ENCODE data around the gene EML5.

EML5 gene

DNA sequence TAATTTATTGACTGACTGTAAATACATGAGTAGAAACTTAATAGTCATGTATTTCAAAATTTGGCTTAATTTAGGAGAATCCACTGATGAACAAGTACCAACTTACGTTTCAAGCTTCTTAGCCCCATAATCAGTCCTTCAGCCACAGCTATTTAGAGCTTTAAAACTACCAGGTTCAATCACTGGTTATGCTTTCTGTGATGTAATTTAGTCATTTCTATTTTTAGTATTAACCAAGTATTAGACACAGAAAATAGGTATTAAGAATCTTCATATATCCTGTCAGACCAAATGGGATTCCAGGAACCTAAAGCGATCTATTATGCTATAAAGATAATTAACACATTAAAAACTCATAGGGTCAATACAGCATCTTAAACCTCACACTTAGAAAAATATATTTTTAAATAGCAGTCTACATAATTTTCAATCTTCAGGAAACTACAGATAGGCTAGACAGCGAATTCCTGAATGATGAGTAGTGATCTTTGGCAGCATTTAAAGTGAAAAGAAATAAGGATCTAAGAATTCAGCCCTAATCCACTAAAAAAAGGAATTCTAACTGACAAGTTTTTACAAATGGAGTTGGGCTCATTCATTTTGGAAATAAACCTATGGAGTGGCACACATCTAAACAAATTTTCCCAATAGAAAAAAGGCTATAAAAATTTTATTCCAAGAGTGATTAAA, 178.4 kb downstream of the EML5 start:
- no peak for DNase-seq (ENCODE audit: low spot score)

- no peak for DNase-seq (ENCODE audit: low spot score)
Measured at GRCh38 chr14:88613552-88614010, 179.2 kb downstream of the EML5 start.

GRCh38 chr14:88612981-88613380, 179.8 kb downstream of the EML5 start:
- no peak for DNase-seq (ENCODE audit: low spot score)

GRCh38 chr14:88611878-88612277, 180.9 kb downstream of the EML5 start:
- DNase-seq (ENCODE audit: low spot score): no peak

DNA sequence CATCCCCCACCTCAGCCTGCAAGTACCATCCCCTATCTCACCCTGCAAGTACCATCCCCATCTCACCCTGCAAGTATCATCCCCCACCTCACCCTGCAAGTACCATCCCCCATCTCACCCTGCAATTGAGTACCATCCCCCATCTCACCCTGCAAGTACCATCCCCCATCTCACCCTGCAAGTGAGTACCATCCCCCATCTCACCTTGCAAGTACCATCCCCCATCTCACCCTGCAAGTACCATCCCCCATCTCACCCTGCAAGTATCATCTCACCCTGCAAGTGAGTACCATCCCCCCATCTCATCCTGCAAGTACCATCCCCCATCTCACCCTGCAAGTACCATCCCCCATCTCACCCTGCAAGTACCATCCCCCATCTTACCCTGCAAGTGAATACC, 184.9 kb downstream of the EML5 start:
- no peak for DNase-seq (ENCODE audit: low spot score)

DNA sequence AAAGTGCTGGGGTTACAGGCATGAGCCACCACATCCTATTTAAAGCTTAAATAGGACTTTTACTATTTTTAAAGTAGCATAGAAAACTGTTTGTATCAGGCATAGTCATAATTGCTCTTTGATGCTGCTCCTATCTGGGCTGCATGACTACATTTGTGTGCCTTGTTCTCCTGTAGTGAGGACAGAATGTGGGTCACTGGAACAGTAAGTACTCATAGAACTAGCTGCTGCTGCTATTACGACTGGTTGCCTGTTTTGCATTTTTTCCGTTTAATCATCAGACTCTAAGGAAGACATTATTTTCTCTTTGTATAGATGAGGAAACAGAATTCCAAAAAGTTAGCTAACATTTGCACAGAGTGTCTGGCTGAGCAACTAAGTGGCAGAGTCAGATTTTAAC, 187.2 kb downstream of the EML5 start:
- no peak for DNase-seq (ENCODE audit: low spot score)

GRCh38 chr14:88604212-88604611, 188.5 kb downstream of the EML5 start:
- DNase-seq (ENCODE audit: low spot score): no peak

DNA sequence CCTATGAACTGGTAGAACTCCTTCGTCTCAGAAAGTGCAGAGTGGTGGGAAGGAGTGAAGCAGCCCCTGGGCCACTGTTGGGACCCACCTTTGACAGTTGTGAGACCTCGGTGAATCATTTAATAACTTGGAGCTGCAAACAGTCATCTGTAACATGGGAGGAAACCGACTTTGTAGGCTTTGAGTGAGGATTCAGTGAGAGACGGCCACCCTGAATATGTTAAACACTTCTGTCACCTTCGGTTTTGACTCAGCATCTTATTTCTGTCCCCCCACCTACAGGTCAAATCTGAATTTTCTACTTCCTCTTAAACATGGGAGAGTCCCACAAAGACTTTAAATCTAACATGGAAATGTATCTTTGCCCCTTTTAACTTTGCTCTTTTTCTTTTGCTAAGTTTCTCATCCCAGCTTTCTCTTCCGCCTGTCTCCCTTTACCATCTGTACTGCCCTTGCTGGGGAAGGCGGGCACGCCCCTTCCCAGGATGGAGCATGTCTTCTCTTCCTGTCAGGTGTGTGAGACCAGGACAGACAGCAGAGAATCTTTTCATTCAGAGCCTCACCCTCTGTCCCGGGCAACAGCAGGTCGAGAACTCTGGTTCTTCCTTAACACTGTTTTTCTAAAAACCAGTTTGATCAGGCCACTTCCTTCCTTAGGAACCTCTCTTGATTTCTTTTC, 192.9 kb downstream of the EML5 start:
- DNase-seq (ENCODE audit: low spot score): no peak

DNA sequence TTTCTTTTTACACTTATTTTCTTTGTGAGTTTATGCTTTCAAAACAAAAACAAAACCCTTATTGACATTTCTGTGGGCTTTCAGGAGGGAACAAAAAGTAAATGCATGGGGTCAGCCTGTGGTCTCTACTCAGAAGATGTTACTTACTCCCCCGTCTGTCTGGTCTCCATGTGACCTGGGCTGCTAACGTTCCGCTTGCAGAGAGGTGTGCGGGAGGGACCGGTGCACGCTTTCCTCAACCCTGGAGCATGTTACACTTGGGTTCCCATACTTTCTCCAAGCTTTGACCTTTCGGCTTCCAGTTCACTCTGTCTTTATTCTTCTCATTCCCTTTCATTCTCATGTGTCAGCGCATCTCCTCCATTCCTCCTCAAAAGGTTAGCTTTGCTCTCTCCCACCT, 193.4 kb downstream of the EML5 start:
- DNase-seq (ENCODE audit: low spot score): no peak

DNA sequence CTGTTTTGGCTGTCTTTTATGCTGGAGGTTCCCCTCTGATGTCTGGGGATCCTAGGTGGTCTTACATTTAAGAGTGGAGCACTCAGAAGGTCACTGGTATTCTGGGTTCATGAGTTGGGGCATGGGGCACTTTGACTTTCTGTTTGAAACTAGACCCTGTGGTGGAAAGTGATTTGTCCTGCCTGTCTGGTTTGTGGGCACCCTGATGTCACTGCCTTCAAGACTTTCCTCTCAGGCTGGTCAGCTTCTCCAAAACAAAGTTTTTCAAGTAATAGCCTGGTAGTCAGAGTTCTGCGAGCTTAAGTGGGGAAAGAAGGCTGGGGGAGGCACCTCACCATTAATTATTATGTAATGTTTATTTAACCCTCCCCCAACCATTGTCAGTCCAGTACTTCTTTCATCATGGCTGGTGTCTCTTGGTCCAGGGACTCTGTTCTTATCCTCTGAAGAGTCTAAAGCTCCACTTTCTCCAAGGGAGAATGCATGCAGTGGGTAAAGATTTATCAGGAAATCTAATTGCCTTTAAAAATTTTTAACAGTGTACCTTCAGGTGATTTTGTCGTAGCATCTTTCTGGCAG, 194.6 kb downstream of the EML5 start:
- DNase-seq (ENCODE audit: low spot score): no peak

DNA sequence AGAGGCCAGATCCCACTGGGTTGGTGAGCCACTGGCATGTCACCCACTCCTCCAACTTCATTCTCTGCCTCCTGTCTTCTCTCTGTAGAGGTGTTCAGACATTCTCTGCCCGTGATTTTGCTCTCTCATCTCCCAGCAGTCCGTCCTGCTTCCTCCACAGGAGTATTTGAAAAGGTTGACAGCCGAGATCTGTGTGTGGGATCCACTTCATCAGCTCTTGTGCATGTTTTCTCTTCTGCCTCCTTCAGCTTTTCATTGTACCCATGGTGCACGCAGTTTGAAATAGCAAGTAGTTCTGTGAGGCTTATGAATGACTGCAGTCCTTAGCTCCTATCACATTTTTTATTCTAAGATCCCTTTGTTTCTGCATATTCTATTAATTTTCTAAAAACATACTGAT, 195.2 kb downstream of the EML5 start:
- DNase-seq (ENCODE audit: low spot score): no peak

DNA sequence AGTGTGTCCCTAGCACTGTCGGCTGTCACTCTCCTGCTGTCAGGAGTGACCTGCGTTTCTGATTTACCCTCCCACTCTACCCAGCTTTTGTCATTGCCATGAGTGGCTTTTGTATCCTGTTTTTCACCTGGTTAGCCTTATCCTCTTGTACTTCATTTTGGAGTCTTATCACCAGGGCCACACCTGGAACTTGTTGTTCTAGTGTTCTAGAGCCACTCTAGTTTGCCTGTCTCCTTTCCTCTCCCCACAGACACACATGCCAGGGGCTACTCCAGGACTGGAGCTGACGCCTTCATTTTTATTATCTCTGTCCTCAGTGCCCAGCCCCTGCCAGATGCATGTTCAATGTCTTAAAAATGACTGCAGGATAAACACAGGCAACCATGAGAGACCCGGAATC, 195.7 kb downstream of the EML5 start:
- DNase-seq (ENCODE audit: low spot score): no peak

- no peak for DNase-seq (ENCODE audit: low spot score)
Measured at GRCh38 chr14:88592031-88592430, 200.7 kb downstream of the EML5 start.

DNA sequence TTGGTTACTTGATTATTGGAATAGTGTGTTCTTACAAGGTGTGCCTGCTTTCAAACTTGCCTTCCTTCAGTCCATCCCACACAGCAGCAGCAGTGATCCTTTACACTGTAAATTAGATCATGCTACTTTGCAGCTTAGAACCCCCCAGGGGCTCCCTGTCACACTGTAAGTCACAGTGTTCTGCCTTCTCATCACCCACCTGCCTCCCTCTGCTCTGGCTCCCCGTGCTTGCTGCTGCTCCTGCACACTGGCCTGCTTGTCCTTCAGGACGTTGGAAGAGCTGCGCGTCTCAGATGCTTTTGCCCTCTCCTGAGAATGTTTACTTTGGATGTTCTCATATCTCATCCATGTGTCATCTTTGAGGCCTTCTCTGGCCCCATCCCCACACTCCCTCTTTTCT, 202.6 kb downstream of the EML5 start:
- DNase-seq (ENCODE audit: low spot score): peak; percentile 54

DNA sequence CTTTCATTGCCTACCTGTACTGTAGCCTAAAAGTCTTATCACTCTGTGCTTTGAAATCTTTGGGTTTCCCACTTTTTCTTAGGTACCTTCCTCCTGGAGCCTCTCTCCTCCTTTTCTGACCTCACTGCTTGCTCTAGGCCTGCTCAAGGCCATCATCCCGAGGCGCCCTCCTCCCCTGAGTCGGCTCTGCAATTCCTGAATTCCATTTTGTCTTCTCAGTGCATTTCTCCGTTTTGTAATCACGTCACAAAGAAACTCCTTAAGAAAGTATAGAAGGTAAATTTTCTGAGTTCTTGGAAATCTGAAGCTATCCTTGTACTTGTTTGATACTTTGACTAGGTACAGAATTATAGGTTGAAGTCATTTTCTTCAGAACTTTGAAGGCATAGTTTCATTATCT, 204.7 kb downstream of the EML5 start:
- no peak for DNase-seq (ENCODE audit: low spot score)

DNA sequence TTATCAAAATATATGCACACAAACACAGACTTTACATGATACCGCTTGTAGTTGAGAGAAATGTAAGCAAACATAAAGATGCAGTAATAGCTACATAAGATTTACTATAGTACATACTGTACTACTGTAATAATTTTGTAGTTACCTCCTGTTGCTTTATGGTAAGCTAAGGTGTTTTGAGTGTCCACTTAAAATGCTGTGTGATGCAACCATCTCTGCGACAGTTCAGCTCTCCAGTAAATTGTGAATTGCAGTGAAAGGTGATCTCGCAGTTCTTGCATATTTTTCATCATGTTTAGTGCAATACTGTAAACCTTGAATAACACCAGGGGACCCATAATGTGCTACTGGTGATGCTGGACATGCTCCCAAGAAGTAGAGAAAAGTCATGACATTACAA, 208.3 kb downstream of the EML5 start:
- DNase-seq (ENCODE audit: low spot score): no peak

DNA sequence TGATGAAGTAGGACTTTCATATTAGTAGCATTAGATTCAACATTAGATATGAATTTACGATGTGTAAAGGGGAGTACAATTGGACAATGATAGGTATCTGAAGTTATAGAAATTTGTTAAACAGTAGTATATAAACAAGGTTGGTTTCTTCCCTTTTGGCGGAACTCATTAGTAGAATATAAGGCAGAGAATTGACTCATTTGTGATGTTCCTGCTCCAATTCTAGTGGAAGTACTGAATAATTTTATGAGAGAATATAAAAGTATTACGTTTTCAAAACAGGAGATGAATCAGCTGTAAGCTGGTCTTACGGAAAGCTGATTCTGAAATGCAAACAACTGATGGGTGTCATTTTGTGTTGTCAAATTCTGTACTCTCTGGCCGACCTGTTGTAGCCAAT, 216.5 kb downstream of the EML5 start:
- DNase-seq (ENCODE audit: low spot score): no peak

DNA sequence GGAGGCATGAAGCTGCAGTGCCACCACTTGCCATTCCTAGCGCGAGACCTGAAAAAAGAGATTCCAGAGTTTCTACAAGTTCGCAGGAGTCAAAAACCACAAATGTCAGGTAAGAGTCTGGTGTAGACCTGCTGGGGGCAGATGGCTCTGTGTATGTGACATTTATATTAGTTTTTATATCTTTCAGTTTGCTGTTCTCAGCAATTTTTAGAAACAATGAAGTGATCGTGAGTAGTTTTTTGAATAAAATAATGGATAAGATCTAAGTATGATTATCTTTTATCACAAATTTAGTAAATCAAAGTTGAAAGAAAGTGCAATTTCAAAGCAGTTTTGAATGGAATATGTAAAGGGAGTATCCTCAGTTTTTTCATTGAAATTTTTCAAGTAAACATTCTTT, 220.6 kb downstream of the EML5 start:
- DNase-seq (ENCODE audit: low spot score): no peak

DNA sequence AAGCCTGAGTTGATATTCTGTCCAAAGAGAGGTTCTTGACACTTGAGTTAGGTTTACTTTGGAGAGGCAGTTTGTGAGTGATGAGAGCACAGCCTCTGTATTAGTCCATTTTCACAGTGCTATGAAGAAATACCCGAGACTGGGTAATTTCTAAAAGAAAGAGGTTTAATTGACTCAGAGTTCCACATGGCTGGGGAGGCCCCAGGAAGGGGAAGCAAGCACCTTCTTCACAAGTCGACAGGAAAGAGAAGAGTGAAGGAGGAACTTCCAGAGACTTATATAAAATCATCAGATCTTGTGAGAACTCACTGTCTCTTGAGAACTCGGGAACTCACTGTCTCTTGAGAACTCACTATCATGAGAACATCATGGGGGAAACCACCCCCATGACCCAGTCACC, 224.6 kb downstream of the EML5 start:
- DNase-seq (ENCODE audit: low spot score): no peak

- DNase-seq (ENCODE audit: low spot score): no peak
Measured at GRCh38 chr14:88565427-88565826, 227.3 kb downstream of the EML5 start.

DNA sequence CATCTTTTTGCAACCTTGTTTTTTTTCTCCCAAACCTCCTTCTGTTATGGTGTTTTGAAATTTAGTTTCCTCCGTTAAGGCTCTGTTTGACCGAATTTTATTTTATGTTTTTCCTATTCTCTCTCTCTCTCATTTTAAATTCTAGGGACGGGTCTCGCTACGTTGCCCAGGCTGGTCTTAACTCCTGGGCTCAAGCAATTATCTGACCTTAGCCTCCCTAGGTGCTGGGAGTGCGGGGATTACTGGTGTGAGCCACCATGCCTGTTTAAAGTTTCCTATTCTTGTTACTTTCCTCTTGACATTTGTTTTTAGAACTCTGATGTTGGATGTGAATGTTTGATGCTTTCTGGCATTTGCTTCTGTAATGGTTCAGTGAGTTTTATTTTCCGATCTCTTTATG, 228.9 kb downstream of the EML5 start:
- DNase-seq (ENCODE audit: low spot score): no peak

DNA sequence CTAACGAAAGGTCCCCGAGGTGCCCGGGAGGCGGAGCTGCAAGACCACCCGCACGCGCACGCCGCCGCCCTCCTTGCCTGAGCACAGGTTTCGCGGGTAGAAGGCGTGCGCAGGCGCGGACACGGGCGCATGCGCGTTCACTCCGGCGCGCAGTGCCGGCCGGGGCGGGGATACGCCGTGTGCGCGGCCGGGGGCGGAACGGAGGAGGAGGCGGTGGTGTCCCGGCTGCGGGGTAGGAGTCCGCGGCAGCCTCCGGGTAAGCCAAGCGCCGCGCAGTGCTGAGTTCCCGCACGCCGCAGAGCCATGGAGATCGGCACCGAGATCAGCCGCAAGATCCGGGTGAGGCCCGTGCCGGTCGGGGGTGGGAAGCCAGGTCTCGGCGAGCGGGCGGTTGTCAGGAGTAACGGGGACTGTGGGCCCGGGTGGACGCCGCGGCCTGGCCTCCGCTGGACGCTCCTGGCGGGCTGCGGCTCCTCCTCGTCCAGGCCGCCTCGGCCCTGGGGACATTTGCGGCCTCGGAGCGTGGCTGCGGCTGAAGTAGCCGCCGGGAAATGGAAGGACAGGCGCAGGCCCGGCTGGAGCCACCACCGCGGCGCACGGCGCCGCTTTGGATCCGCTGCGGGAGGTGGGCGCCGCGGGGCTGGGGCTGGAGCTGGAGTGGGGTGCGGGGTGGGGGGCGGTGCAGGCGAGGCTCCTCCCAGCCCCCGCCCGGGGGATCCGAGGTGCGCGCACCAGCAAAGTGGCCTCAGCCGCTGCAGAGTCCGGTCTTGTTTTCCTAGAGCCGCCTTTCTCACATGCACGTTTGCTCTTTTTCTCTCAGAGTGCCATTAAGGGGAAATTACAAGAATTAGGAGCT, 229.7 kb downstream of the EML5 start, which contains the start of gene ZC3H14:
ZC3H14 (plus strand) TSS at position 207 of the 856 bp plus-strand sequence; CDS start at position 304, 97 bp downstream.
- DNase-seq (ENCODE audit: low spot score): peak; percentile 98

GRCh38 chr14:88562532-88562830, 230.3 kb downstream of the EML5 start:
- no peak for DNase-seq (ENCODE audit: low spot score)

All from D341Med (cell line).